Kidney tubule cell (primary cell): ENCODE measurements around the gene VAPA.

ENCODE experiments used
- DNase-seq: peaks from one replicate; pipeline ENCODE4 v3.0.0-alpha.2; 2018; ENCODE audit warnings: low spot score

VAPA gene

DNA sequence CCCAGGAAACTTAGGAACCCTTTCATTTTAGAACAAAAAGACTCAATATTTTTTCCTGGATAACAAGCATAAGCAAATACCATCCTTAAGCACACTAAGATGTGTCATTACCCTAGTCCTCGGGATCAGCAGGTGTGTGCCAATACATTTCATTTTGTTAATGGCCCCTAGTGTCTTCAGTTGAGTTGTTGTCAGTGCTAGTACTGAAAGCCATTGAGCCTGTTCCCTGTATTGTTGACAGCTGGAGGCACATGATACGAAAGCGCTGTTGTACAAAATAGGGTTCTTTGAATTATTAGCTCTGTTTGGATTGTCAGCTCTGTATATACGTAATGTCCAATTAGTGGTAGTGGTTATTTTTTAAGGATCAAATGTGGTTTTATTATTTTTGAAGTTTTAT is 29.5 kb downstream of the VAPA start:
- no peak for DNase-seq

DNA sequence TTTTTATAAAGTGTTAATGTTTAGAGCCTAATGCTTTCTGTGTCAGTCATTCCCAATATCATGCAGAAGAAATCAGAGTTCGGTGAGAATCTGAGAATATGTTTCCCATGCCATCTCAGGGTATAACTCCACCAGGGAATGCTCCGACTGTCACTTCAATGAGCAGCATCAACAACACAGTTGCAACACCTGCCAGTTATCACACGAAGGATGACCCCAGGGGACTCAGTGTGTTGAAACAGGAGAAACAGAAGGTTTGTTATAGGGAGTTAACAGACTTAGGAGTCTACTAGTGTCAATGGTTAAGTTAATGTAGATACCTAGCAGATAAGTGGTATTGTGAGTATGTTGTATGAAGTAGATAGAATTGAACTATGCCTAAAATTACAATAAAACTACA is 31.0 kb downstream of the VAPA start:
- DNase-seq = no peak

DNA sequence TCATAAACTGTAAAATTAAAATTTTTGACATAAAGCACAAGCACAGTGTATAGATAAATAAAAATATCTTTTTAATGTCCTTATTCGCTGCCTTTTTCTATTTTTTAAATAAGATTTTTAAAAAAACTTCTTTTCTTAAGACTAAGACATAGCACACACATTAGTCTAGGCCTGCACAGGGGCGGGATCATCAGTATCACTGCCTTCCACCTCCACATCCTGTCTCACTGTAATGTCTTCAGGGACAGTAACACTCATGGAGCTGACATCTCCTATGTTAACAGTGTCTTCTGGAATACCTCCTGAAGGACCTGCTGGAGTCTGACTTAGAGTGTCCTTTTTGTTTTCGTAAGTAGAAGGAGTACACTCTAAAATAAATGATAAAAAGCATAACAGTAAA is 33.0 kb downstream of the VAPA start:
- no peak for DNase-seq

DNA sequence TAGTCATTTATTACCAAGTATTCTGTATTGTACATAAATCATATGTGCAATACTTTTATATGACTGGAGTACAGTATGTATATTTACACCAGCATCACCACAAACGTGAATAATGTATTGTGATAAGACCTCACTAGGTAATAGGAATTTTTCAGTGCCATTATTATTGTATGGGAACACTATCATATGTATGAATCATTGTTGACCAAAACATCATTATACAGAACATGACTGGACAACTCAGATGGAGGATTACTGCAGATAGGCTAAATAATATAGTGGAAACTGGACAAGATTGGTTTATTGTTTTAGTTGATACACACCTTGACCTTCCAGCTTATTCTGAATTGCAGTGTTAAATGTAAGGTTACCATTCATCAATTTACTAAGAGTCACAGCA is 33.4 kb downstream of the VAPA start:
- no peak for DNase-seq

DNA sequence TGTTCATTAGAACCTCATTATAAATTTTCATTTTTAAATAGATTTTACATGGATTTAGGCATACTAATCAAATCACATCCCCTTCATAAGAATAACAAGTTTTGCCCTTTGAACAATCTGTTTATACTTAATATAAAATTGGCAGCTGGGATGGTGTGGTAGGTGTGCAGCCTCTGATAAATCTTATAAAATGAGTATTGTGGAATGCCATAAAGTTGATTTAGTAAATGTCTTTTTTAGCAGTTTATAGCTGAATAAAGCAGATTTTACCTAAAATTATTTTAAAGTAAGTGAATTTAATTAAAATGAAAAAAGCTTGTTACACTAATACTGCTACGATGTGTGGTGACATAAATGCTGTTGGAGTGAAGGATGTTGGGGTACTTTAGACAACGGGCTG is 35.5 kb downstream of the VAPA start:
- DNase-seq = no peak

DNA sequence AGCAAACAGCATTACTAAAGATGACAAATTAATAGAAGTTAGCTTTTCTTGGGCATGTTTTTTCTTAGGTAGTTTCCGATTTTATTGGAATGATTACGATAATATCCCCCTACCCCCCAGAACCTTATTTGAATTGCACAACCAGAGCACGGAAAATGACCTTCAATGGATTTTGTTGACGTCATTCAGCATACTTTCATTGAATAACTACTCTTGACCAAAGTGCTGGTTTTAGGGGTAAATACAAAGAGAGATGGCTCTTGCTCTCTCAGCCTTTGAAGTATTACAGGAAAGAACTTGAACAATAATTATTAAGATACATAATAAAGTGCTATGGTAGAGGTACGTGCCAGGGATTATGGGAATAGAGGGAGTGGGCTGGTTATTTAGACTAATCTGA is 36.0 kb downstream of the VAPA start:
- no peak for DNase-seq

DNA sequence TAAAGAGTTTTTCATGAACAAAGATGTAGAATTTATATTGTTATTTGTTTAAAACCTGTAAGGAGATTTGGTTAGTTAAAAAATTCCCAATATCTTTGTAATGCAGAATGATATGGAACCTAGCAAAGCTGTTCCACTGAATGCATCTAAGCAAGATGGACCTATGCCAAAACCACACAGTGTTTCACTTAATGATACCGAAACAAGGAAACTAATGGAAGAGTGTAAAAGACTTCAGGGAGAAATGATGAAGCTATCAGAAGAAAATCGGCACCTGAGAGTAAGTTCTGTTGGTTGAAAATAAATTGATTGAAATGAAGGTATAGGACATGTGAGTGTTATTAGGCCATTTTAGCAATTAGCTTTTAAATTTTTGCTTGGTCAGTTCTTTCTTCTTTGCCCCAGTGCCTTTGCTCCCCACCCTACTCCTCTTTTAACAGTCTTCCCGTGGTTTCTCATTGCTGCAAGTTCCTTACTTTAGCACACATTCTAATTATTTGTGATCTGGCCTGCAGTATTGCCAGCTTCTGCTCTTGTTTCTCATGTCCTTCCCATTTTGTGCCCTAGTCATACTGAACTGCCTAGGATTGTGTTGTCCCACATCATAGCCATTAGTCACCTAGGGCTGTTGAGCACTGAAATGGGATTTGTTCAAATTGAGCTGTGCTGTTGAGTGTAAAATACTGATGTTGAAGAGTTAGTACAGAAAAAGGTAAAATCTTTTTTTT is 36.6 kb downstream of the VAPA start:
- peak; percentile 83 for DNase-seq

DNA sequence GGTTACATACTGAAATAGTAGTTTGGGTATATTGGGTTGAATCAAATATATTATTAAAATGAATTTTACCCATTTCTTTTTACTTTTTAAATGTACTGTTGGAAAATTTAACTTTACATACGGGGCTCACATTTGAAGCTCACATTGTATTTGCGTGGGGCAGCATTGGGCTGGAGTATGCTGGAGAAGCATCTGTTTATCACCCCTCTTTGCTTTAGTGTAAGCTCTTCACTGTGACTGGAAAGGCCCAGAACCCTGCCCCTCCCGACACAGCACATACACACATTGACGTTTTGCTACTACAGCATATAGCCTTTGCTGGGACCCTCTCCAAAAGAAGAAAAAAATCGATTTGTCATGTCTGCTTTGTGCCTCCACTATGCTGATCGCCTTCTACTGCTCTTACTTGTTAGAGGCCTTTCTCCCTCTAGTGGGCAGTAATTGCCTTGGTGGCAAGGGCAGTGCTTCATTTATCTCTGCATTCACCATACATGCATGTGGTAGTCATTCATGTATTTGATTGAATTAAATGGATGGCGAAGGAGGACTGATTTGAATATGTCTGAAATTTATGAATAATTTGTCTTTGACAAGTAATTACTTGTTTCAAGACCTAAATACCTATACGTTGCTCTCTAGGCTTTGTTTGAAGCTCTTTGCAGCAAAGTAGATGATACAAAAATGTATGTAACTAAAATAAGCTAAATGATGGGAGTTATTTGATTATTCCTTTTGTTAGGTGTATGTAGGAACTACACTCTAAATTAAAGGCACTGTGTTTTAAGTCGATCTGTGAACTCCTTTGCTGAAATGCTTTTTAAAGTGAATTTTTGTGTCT is 37.4 kb downstream of the VAPA start:
- peak; percentile 52 for DNase-seq

DNA sequence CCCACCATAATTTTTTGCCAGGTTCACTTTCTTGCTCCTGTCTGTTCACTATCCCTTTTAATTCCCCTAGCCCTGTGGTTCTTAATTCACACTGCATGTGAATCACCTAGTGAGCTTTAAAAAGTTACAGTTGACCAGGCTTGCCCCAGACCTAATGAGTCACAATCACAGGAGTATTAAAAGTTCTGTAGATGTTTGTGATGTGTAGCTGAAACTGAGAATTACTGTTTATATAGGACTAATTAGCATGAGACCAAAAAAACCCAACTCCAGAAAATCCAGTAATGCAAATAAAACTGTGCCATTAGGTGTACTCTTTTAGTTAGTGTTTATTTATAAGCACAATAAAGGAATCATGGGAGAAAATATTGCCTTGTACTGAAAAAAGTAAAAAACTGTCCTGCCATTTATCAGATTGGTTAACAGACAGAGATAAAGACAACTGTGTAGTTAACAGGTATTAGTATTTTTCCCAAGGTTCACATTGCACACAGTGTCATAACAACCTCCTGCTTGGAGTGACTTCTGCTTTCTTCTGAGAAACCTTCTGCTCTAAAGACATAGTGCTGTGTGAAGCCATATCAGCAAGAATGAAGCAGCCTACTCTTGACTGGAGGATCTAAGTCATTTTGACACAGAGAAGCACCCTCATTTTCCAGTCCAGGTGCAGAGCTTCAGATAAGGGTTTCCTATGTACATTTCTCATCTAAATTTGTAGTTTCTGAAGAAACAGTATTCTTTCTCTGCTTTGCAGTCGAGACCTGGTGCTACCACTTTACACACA is 39.0 kb downstream of the VAPA start:
- peak; percentile 87 for DNase-seq

DNA sequence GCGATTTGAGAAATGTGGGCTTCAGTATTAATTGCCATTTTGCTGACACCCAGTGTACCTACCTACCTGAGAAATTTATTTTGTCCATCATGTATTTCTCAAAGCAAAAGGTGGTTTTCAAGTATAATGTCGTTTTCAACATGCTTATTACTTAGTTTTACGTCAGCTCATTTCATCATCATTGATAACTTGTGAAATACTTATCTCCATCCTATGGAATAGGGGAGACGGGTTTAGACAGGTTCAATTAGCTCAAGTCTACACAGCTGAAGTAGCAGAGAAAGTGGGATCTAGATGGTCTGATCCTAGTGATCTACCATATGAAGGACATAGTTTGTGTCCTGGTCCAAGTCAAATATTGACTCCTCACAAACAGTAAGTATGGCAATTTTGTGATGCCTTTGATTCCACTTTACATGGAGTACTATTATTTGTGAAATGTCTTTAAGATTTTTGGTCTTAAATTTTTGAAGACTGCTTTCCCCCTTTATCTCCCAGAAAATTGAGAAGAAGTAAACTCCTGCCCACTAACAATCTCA is 45.1 kb downstream of the VAPA start:
- no peak for DNase-seq

DNA sequence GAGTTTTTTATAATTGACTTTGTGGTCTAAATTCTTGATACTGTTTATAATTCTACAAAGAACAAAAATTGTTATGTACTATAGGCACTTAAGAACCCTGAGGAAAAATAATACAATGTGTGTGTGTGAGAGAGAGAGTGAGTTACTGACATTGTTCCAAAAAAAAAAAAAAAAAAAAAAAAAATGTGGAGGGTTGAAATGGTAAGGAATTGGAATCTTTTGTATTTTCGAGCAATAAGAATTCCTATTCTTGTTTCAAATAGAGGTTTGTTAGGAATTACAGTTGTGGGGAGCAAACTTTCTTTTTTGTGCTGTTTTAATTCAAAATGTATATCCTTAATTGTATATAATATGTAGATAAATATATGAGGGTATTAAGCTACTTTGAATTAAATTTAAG is 45.7 kb downstream of the VAPA start:
- DNase-seq = no peak

DNA sequence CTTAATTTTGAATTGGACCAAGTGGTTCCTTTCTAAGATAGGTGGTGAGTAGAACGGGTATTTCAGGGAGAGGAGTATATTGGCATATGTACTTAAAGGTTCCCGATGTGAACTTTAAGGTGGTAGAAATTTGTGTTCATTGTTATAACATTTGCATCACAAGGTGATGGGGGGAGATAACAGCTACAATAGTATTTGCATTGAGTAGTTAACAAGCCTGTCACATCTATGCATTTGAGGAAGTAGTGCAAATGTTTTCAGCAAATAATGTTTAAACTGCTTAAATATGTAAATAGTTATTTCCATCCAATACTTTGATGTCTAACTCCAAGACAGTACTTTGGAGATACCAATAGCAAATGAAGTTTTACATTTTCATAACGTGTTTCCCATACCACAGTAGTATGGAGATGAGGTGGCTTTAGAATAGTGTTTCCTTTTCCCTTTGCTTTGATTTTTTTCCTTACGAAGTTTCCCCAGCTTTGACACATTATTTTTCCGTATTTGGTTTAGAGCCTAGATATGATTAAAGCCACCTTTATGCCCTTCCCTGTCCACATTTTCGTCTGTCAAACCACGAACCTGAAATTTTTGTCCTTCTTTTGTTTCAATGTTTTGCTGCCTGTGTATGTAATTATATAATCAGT is 46.6 kb downstream of the VAPA start:
- no peak for DNase-seq

DNA sequence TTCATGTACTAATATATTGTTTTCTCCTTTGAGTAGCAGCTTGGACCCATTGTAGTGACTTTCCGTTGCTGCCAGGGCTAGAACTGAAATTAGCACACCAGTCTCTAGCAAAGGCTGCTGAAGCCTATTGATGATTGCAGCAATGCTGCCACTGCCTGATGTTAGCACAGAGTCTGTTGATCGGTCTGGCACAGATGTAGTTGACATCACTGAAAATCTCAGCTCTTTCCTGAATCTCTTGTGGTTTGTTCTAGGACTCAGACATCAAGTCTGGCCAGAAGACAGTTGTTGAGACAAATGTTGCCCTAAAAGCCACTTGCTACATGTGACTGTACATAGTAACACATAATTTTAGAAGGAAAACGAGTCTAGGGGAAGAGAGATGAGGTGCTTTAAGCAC is 47.2 kb downstream of the VAPA start:
- DNase-seq = peak; percentile 9

DNA sequence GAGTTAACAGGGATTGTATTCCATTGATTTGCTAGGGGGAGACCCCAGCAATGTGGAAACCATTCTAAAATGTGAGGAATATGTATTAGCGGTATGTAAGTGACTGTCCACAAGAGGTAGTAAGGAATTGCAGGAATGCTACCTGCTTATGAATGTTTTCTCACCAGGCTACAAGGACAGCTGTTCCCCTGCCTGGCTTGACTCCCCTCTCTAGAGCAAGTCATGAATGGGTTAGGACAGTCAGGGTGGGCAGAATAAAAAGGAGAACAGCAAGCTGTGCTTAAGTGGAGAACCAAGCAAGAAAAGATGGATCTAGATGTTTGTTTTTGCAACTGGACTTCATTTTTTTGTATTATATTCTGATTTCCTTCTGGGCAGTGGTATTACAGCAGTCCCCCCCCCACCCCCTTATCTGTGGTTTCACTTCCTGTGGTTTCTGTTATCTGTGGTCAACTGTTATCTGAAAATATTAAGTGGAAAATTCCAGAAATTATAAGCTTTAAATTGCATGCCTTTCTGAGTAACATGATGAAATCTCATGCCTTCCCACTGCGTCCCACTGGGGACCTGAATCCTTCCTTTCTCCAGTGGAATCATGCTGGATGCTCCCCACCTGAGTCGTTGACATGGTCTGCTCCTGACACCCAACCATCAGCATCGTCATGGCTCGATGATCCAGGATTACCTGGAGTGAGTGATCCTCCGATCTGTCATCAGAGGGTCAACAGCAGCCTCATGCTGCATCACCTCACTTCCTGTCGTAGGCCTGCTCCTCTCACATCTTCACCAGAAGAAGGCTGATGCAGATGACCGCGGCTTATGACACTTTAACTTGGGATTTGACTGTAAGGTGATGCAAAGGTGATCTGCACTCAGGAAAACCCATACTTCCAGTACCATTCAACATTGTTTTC is 52.2 kb downstream of the VAPA start:
- DNase-seq = peak; percentile 72

DNA sequence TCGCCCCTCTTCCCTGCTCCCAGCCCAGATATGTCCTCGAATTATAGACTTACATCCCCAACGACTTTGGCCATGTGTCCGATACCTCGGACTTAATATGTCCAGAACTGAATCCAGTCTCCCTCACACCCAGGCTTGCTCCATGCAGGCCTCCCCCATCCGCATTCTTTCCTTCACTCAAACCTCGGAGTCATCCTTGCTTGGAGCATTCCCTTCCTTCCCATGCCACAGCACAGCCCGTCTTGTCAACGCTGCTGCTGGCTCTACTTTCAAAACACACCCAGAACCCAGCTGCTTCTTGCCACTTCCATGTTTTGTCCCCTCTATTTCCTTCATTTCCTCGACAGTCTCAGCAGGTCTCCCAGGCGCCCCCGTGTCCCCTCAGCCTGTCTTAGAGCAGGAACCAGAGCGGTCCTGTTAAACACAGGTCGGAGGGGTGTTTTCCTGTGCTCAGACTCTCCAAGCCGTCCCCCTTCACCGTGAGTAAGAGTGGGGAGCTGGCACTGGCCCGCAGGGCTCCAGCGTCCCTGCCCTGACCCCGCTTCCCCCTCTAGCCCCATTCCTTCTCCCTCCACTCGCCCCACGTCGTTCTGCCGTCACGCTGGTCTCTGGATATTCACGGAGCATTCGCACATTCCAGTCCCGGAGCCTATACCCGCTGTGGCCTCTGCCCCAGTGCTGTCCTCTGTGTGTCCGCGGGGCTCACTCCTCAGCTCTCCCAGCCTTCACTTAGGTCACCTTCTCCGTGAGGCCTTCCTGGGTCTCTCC is 54.4 kb downstream of the VAPA start:
- peak; percentile 21 for DNase-seq

DNA sequence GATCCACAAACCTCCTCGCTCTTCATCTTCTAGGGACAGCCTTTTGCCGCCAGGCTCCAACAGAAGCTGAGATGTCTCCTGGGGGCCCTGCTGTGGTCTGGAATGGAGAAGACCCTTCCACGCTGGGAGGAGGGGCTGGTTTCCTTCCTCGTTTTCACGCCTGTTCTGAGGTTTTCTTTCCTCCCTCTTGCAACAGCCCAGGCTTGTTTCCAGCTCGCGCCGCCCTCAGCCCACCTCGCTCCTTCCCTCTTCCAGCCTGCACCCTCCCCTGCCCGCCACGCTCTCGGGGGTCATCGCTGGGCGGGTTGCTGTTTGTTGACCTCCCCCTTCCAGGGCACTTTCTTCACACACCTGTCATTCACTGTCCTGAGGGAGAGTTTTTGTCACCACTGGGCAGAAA is 55.4 kb downstream of the VAPA start:
- no peak for DNase-seq

DNA sequence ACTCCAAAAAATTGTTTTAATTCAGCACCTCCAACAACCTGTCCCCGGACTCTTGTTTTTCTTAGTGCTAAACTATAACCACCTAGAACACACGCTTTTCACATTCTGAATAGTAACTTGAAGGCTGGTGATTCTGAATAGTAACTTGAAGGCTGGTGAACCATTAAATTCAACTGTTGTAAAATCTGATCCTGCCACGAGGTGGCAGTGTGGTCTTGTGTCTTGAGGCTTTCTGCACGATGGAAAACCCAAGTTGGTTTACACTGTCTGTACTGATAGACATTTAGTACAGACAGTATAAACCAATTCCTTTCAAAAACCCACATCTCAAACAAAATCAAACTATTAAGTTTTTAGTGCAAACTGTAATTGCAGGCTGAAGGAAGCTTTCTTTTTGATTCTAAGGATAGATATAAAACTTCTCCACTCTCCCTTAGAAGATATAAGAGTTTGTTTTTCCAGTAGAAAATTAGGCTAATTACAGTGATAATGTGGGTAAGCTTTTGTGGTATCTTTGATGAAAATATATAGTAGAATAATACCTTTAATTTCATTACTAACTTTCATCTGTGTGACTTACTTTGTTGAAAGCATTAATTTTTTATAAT is 57.6 kb downstream of the VAPA start:
- peak; percentile 77 for DNase-seq

DNA sequence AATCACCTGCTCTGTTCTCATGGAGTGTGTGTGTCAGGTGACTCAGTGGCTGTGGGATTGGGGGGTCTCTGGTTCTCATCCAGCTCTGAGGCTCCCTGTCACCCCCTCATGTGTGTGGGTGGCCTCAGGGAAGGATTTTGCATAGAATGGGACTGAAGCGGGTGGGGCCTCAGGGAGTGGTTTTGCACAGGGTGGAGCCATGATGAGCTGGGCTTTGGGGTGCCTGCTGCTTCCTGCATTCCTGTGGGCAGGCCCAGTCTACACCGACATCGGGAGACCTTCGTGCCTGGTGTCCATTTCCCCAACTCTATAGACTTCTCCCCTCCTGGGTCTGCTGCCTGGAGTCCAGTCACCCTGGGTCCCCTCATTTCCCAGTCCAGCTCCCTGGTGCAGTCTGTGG is 59.7 kb downstream of the VAPA start:
- no peak for DNase-seq

DNA sequence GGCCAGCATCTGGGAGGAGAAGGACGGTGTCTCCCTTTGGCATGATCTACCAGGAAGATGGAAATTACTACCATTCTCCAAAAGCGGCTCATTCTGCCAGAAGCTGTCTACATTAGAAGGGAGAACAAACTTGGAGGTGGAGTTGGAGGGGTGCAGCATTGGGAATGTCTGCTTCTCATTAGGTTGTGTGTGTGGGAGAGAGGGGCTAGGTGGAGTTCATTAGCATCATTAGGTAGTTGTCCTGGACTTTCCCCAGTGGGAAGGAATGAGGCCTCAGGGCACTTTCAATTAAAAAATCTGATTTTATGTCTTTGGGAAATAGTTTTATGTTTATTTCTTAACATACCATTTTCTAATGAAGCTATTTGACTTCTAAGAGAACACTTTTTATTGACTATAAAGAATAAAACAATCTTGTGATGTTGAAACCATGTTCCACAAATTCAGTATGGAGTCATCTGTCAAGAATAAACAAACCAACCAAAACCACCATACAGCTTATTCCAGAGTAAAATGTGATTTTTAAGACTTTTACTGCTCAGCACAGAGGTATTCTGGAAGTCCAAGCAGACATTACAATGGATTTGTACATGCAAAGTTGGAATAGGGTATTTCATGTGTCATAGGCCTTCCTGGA is 60.6 kb downstream of the VAPA start:
- DNase-seq = no peak
